Thymus (tissue), 11 donors: Measurements from ENCODE around the gene PSMG4. TPM values are rescaled to one million over a fixed set of nuclear protein-coding genes. Genes with fewer than 3 reads are reported as not detected.
"Not testable (repeated sequence)": the region's sequence is repeated elsewhere in the genome, so short reads cannot be mapped to it uniquely, and the experiment has no call there.

Source experiments
- DNase-seq, 9 donors: peaks; one replicate each; pipeline ENCODE4 v3.0.0-alpha.2; 2013; ENCODE audit warnings: low spot score in 9 of 9, low read depth in 6 of 9, missing footprints in 1 of 9
- H3K27ac ChIP-seq, 2 donors: one replicate each; pipeline ENCODE4 v1.5.1; 2013; ENCODE audit warnings: control low read depth in 1 of 2, low read depth in 1 of 2, low read length in 1 of 2, mild to moderate bottlenecking in 1 of 2, moderate library complexity in 1 of 2
- H3K27me3 ChIP-seq, 2 donors: one replicate each; pipeline ENCODE4 v1.5.1; 2013; ENCODE audit warnings: low read length in 1 of 2; ENCODE audit not compliant: control insufficient read depth in 2 of 2, insufficient read depth in 1 of 2
- H3K36me3 ChIP-seq, 2 donors: one replicate each; pipeline ENCODE4 v1.5.1; 2013; ENCODE audit warnings: low read length in 1 of 2, mild to moderate bottlenecking in 1 of 2, moderate library complexity in 1 of 2; ENCODE audit not compliant: control insufficient read depth in 2 of 2, insufficient read depth in 2 of 2
- H3K4me1 ChIP-seq, 2 donors: one replicate each; pipeline ENCODE4 v1.5.1; 2013; ENCODE audit warnings: low read length in 2 of 2; ENCODE audit not compliant: control insufficient read depth in 2 of 2, insufficient read depth in 2 of 2
- H3K4me3 ChIP-seq, 2 donors: one replicate each; pipeline ENCODE4 v1.5.1; 2013; ENCODE audit warnings: low read length in 2 of 2, control low read depth in 1 of 2, mild to moderate bottlenecking in 1 of 2
- H3K9me3 ChIP-seq, 2 donors: one replicate each; pipeline ENCODE4 v1.5.1; 2013; ENCODE audit warnings: low read length in 1 of 2, mild to moderate bottlenecking in 1 of 2; ENCODE audit not compliant: control insufficient read depth in 2 of 2, insufficient read depth in 1 of 2
- WGBS: extraction: QIAGEN DNeasy Blood & Tissue Kit; methylation state at CpG from one replicate; pipeline ENCODE4 v1.1.7; 2013; 5-methylcytosine and 5-hydroxymethylcytosine counted together
- polyA plus RNA-seq: library from polyadenylated mRNA; stranded (reverse); fragments of 200-250 nt; gene quantifications from one replicate; pipeline ENCODE4 v1.2.3, GENCODE V29; 2013
- total RNA-seq: library from RNA; stranded (reverse); fragments of 120-200 nt; gene quantifications from one replicate; pipeline ENCODE4 v1.2.4, GENCODE V29; 2013
- donor health status: healthy.

PSMG4 gene
- total and polyA plus RNA-seq, 2 donors, result 24.9 to 27.1 TPM

GRCh38 chr6:3233904-3234303, 24.8 kb upstream of the PSMG4 start:
- Histone ChIP-seq H3K27me3 (peaks cover 53 to 93% of the 10 kb centered on the region in 2 donors), H3K4me3 (no peak overlapping the region), H3K4me1 (peaks cover 6 to 22% of the 10 kb centered on the region in 2 donors), H3K36me3 (no peaks in the 10 kb centered on the region), H3K9me3 (peaks cover 0 to 4% of the 10 kb centered on the region in 2 donors), H3K27ac (no peak overlapping the region)
- WGBS, result 82% methylated on average over 3 of the region's 3 CpGs
- DNase-seq, result no peak

DNA sequence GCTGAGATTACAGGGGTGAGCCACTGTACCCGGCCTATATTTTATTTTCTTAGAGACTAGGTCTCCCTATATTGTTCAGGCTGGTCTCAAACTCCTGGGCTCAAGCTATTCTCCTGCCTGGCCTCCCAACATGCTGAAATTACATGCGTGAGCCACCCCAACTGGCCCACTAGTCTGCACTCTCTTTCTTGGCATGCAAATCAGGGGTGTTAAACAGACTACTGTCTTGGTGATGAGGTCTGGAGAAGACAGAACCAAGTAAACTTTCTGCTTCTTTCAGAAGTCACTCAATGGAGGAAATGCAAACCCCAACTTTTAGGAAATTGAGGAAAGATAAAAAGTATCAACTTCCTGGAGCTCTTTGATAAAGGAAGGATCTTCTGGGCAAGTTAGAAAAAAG, 23.3 kb upstream of the PSMG4 start:
- Histone ChIP-seq H3K4me1 (peaks cover 0 to 11% of the 10 kb centered on the region in 2 donors), H3K9me3 (no peaks in the 10 kb centered on the region), H3K27ac (no peak overlapping the region), H3K27me3 (peaks cover 41 to 83% of the 10 kb centered on the region in 2 donors), H3K4me3 (no peak overlapping the region), H3K36me3 (no peaks in the 10 kb centered on the region)
- 96% methylated on average over 2 of the region's 2 CpGs for WGBS
- no peak for DNase-seq

GRCh38 chr6:3236005-3236404, 22.7 kb upstream of the PSMG4 start:
- WGBS, result 28% methylated on average over 3 of the region's 3 CpGs
- H3K36me3 ChIP-seq, result no peaks in the 10 kb centered on the region

DNA sequence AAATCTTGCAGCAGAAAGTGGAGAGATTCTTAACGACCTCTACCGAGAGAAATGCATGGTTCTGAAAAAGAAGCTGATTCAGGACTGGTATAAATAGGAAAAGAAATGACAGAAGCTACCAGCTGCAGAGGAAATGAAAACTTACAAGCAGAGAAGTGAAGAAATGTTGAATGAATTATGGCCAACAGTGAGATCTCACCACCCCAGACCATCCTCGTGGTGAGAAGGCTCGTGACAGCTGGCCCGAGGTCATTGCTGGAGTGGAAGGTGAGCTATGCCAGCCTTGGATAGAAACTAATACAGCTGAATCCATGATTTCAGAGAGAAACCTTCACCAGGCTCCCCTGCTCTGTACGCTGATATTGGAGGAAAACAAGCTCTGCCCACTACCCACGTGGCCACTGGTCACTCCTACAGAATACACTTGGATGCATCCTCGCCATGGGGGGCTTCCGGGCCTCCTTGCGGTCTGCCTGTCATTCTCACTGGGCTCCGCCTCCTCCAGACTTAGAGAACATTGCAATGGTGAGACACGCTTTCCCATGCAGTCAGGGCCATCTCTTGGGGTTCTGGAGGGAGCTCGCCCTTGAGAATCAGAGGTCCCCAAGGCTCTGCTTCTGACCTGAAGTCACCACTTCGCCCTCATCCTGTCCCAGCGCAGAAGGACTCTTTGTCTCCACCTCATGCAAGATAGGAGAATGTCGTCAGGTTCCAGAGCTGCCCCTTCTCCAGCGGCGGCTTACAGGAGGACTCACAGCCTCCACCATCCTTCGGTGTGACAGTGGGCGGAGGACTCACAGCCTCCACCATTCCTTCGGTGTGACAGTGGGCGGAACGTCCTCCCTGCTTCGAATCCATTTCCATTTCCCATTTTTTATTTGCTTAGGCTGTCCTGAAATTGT, 20.7 kb upstream of the PSMG4 start:
- WGBS, result 70% methylated on average over 24 of the region's 24 CpGs
- H3K4me3 ChIP-seq, result no peak overlapping the region
- H3K27me3 ChIP-seq, result peaks cover 20 to 60% of the 10 kb centered on the region in 2 donors
- no peaks in the 10 kb centered on the region for H3K4me1 ChIP-seq
- no peaks in the 10 kb centered on the region for H3K36me3 ChIP-seq
- no peaks in the 10 kb centered on the region for H3K9me3 ChIP-seq
- DNase-seq, result no peak
- H3K27ac ChIP-seq, result no peak overlapping the region

More at GRCh38 chr6:3236005-3236404, 22.7 kb upstream of the PSMG4 start:
- peaks cover 37 to 78% of the 10 kb centered on the region in 2 donors for H3K27me3 ChIP-seq
- no peak overlapping the region for H3K4me3 ChIP-seq
- H3K4me1 ChIP-seq, result peaks cover 0 to 10% of the 10 kb centered on the region in 2 donors
- no peak overlapping the region for H3K27ac ChIP-seq
- H3K9me3 ChIP-seq, result no peaks in the 10 kb centered on the region
- no peak for DNase-seq

DNA sequence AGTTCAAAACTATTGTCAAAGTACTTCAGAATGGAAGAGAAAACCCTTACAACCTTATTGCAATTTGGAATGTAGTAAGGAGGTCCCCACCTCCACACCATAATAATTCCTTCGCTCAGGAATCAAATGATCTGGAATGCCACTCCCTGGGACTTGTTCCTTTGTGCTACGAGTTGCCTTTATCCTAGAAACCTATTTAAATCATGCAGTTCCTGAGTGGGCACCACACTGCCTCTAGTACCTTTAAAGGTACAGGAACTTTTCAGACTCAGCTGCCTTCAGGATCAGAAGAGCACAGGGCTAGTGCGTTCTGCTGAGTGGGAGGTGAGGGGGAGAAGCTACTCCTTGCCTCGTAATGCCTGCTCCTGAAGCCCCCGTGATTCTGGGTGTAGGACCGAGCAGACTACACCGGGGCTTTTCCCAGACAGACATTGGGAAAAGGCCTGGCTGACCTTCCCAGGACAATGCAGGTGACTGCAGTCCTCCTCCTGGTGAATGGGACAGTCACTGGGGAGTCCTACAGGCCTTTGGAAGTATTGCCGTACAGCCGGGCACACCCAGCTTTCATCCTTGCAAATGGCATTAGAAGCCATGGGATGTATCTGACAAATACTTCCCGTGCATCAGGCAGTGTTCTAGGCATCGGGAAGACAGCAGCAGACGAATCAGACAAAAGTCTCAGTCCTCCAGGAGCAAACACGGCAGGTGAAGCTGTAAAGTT, 19.5 kb upstream of the PSMG4 start:
- Histone ChIP-seq H3K36me3 (no peaks in the 10 kb centered on the region), H3K27me3 (peaks cover 9 to 56% of the 10 kb centered on the region in 2 donors), H3K27ac (no peak overlapping the region), H3K4me1 (no peaks in the 10 kb centered on the region), H3K4me3 (no peak overlapping the region), H3K9me3 (no peaks in the 10 kb centered on the region)
- 96% methylated on average over 13 of the region's 13 CpGs for WGBS
- no peak for DNase-seq

GRCh38 chr6:3240595-3240994, 18.2 kb upstream of the PSMG4 start:
- H3K27ac ChIP-seq, result no peak overlapping the region
- no peak for DNase-seq
- peaks cover 6 to 43% of the 10 kb centered on the region in 2 donors for H3K27me3 ChIP-seq
- no peaks in the 10 kb centered on the region for H3K4me1 ChIP-seq
- no peaks in the 10 kb centered on the region for H3K36me3 ChIP-seq
- H3K4me3 ChIP-seq, result no peak overlapping the region
- no peaks in the 10 kb centered on the region for H3K9me3 ChIP-seq
- WGBS, result 94% methylated on average over 7 of the region's 7 CpGs

GRCh38 chr6:3241745-3242144, 17.0 kb upstream of the PSMG4 start:
- not testable (repeated sequence) for H3K4me3 ChIP-seq, H3K36me3 ChIP-seq, H3K27ac ChIP-seq, H3K9me3 ChIP-seq, DNase-seq, H3K4me1 ChIP-seq
- WGBS, result 95% methylated on average over 4 of the region's 4 CpGs
- peaks cover 6 to 39% of the 10 kb centered on the region in 2 donors for H3K27me3 ChIP-seq

GRCh38 chr6:3242768-3243167, 16.0 kb upstream of the PSMG4 start:
- peaks cover 4 to 41% of the 10 kb centered on the region in 2 donors for H3K27me3 ChIP-seq
- no peaks in the 10 kb centered on the region for H3K36me3 ChIP-seq
- H3K4me3 ChIP-seq, result no peak overlapping the region
- H3K27ac ChIP-seq, result no peak overlapping the region
- H3K4me1 ChIP-seq, result peaks cover 0 to 4% of the 10 kb centered on the region in 2 donors
- 93% methylated on average over 4 of the region's 4 CpGs for WGBS
- H3K9me3 ChIP-seq, result no peaks in the 10 kb centered on the region
- no peak for DNase-seq
